ENCODE measurements around the gene KRT6A.

- no peak for TF ChIP-seq CTCF (conservative IDR thresholded peaks at IDR 0.05; ENCODE audit: low read length)
- no peak for TF ChIP-seq EZH2phosphoT487 (IDR thresholded peaks at IDR 0.05; ENCODE audit: borderline replicate concordance)
Measured at GRCh38 chr12:52488736-52489135, 4.3 kb downstream of the KRT6A start.
